SK-N-SH (cell line): ENCODE data around the gene CD40LG. TPM values are rescaled to one million over a fixed set of nuclear protein-coding genes. Genes with fewer than 3 reads are reported as not detected.

Experiments used
- CTCF ChIA-PET: fragments of 300-600, 350-600 bp; formaldehyde crosslinking; extraction: SDS; loops from one replicate; lab custom pipeline; 2021; lab: Yijun Ruan, JAX
- POLR2A ChIA-PET: fragments of 350-600 bp; sonication (Branson Sonifier 250); formaldehyde crosslinking; extraction: SDS; loops from one replicate; lab custom pipeline; 2020; ENCODE audit warnings: antibody characterized with exemption, inconsistent platforms; lab: Yijun Ruan, JAX
- DNase-seq: peaks from one replicate; pipeline ENCODE4 v3.0.0; 2012
- H2AFZ ChIP-seq: fragments of 200-600 bp; sonication (generic); 2 replicates; pipeline ENCODE4 v1.8.1; 2016; ENCODE audit warnings: antibody characterized with exemption, mild to moderate bottlenecking, low read depth
- H3F3A ChIP-seq: fragments of 200-600 bp; sonication (generic); replicated peaks from 2 replicates; pipeline ENCODE3; 2016; ENCODE audit warnings: antibody characterized with exemption, mild to moderate bottlenecking; ENCODE audit not compliant: insufficient read depth
- H3K27ac ChIP-seq, 2 experiments: fragments of 200-500 bp in 1 of 2; fragments of 200-600 bp in 1 of 2; sonication (Bioruptor generic) in 1 of 2; sonication (generic), shearing (Covaris generic) in 1 of 2; 2 replicates each; pipeline versions ENCODE4 v1.5.1 to v1.6.1; 2014 to 2016; ENCODE audit warnings: low read depth in 2 of 2, inconsistent platforms in 1 of 2, low read length in 1 of 2, mild to moderate bottlenecking in 1 of 2, mixed read lengths in 1 of 2
- H3K27me3 ChIP-seq: fragments of 200-600 bp; sonication (generic), shearing (Covaris generic); 2 replicates; pipeline ENCODE4 v1.6.1; 2016; ENCODE audit warnings: mixed run types; ENCODE audit not compliant: insufficient read depth
- H3K36me3 ChIP-seq, 2 experiments: fragments of 200-500 bp in 1 of 2; fragments of 200-600 bp in 1 of 2; sonication (Bioruptor generic) in 1 of 2; sonication (generic) in 1 of 2; replicated peaks in 1 of 2; 2 replicates each; pipeline versions ENCODE3 to v1.5.1; 2014 to 2016; ENCODE audit warnings: low read length in 1 of 2, mild to moderate bottlenecking in 1 of 2; ENCODE audit not compliant: insufficient read depth in 2 of 2, control insufficient read depth in 1 of 2
- H3K4me1 ChIP-seq, 2 experiments: fragments of 200-500 bp in 1 of 2; fragments of 200-600 bp in 1 of 2; sonication (Bioruptor generic) in 1 of 2; sonication (generic), shearing (Covaris generic) in 1 of 2; 2 replicates each; pipeline versions ENCODE4 v1.5.1 to v1.6.1; 2014 to 2016; ENCODE audit warnings: low read depth in 1 of 2, low read length in 1 of 2, mixed run types in 1 of 2; ENCODE audit not compliant: insufficient read depth in 2 of 2, control insufficient read depth in 1 of 2
- H3K4me2 ChIP-seq: fragments of 200-600 bp; sonication (generic), shearing (Covaris generic); 2 replicates; pipeline ENCODE4 v1.6.1; 2017; ENCODE audit warnings: mixed run types
- H3K4me3 ChIP-seq, 2 experiments: fragments of 200-500 bp in 1 of 2; fragments of 200-600 bp in 1 of 2; sonication (Bioruptor generic) in 1 of 2; sonication (generic), shearing (Covaris generic) in 1 of 2; 2 replicates each; pipeline versions ENCODE4 v1.5.1 to v1.8.1; 2014 to 2016; ENCODE audit warnings: low read depth in 2 of 2, inconsistent platforms in 1 of 2, low read length in 1 of 2, mild to moderate bottlenecking in 1 of 2, mixed read lengths in 1 of 2, moderate library complexity in 1 of 2
- H3K79me2 ChIP-seq: fragments of 200-600 bp; sonication (generic); 2 replicates; pipeline ENCODE4 v1.8.1; 2017; ENCODE audit warnings: mild to moderate bottlenecking; ENCODE audit not compliant: insufficient read depth
- H3K9ac ChIP-seq: fragments of 200-600 bp; sonication (generic); 2 replicates; pipeline ENCODE4 v1.6.1; 2017; ENCODE audit warnings: mixed run types
- H3K9me2 ChIP-seq: fragments of 200-600 bp; sonication (generic); 2 replicates; pipeline ENCODE4 v1.6.1; 2017; ENCODE audit warnings: mixed run types
- H3K9me3 ChIP-seq: fragments of 200-600 bp; sonication (generic); 2 replicates; pipeline ENCODE4 v1.6.1; 2017; ENCODE audit warnings: mixed run types, mild to moderate bottlenecking, moderate library complexity
- H4K20me1 ChIP-seq: fragments of 200-600 bp; sonication (generic); 2 replicates; pipeline ENCODE4 v1.6.1; 2017; ENCODE audit warnings: mild to moderate bottlenecking, mixed run types; ENCODE audit not compliant: insufficient read depth
- CHD2 ChIP-seq: fragments of 150-350 bp; IDR thresholded peaks from 2 replicates; pipeline ENCODE4 v1.6.1; 2018; ENCODE audit warnings: low read length; ENCODE audit not compliant: partially characterized antibody
- FOSL2 ChIP-seq: IDR thresholded peaks from 2 replicates; pipeline ENCODE4 v1.4.0; 2012; ENCODE audit warnings: low read depth, mild to moderate bottlenecking, moderate library complexity, borderline replicate concordance
- FOXJ3 ChIP-seq: sonication (generic); formaldehyde crosslinking; IDR thresholded peaks from 2 replicates; pipeline ENCODE4 v1.5.1; 2020; ENCODE audit warnings: mild to moderate bottlenecking, missing genetic modification reagents
- FOXM1 ChIP-seq: IDR thresholded peaks from 2 replicates; pipeline ENCODE4 v1.4.0; 2012; ENCODE audit warnings: low read depth, mild to moderate bottlenecking
- GABPA ChIP-seq: IDR thresholded peaks from 2 replicates; pipeline ENCODE4 v1.4.0; 2012; ENCODE audit warnings: low read depth, mild to moderate bottlenecking
- GATA2 ChIP-seq: sonication (generic); formaldehyde crosslinking; IDR thresholded peaks from 2 replicates; pipeline ENCODE4 v1.5.0; 2020; ENCODE audit warnings: mild to moderate bottlenecking, missing genetic modification reagents
- JUND ChIP-seq: IDR thresholded peaks from 2 replicates; pipeline ENCODE4 v1.4.0; 2012
- NFIC ChIP-seq: IDR thresholded peaks from 2 replicates; pipeline ENCODE4 v1.4.0; 2012; ENCODE audit warnings: borderline replicate concordance
- PBX3 ChIP-seq: IDR thresholded peaks from 2 replicates; pipeline ENCODE4; 2012
- POLR2AphosphoS5 ChIP-seq: IDR thresholded peaks from 2 replicates; pipeline ENCODE4 v1.6.1; 2012; ENCODE audit warnings: low read depth, low read length
- RCOR1 ChIP-seq: fragments of 150-350 bp; IDR thresholded peaks from 2 replicates; pipeline ENCODE4 v1.6.1; 2017; ENCODE audit warnings: antibody characterized with exemption, low read length
- RFX5 ChIP-seq: IDR thresholded peaks from 2 replicates; pipeline ENCODE4 v1.6.1; 2012; ENCODE audit warnings: mild to moderate bottlenecking, improper control_type of control experiment, low read length
- RXRA ChIP-seq: IDR thresholded peaks from 2 replicates; pipeline ENCODE4 v1.4.0; 2012; ENCODE audit warnings: low read depth, mild to moderate bottlenecking, borderline replicate concordance
- SIN3A ChIP-seq: IDR thresholded peaks from 2 replicates; pipeline ENCODE4 v1.6.1; 2012; ENCODE audit warnings: low read depth, mild to moderate bottlenecking, low read length, moderate library complexity, borderline replicate concordance
- TCF12 ChIP-seq: IDR thresholded peaks from 2 replicates; pipeline ENCODE4 v1.4.0; 2012
- TEAD4 ChIP-seq: IDR thresholded peaks from 2 replicates; pipeline ENCODE4 v1.4.0; 2012; ENCODE audit warnings: mild to moderate bottlenecking, borderline replicate concordance; ENCODE audit not compliant: insufficient read depth
- USF2 ChIP-seq: fragments of 150-350 bp; IDR thresholded peaks from 2 replicates; pipeline ENCODE4 v1.6.1; 2017; ENCODE audit warnings: antibody characterized with exemption, low read length, low read depth, borderline replicate concordance
- YY1 ChIP-seq: IDR thresholded peaks from 2 replicates; pipeline ENCODE4 v1.4.0; 2012; ENCODE audit warnings: low read depth, mild to moderate bottlenecking
- WGBS: methylation state at CpG from one replicate; pipeline ENCODE4 v1.1.6; 2017; ENCODE audit warnings: low lambda C conversion rate; 5-methylcytosine and 5-hydroxymethylcytosine counted together
- polyA plus RNA-seq, 3 experiments: library from polyadenylated mRNA; depleted of rRNA; stranded (reverse); fragments of >200 nt; gene quantifications; 2 replicates each; pipeline ENCODE4 v1.2.3, GENCODE V29; 2012
- TF ChIP-seq, protein P1 (sequence below): IDR thresholded peaks from 2 replicates; pipeline ENCODE4 v1.6.1; 2012; ENCODE audit warnings: mild to moderate bottlenecking, low read depth, low read length, moderate library complexity

The CD40LG gene
- polyA plus RNA-seq, 1 of the 3 experiments (the other 2 are of a cell fraction): not detected

DNA sequence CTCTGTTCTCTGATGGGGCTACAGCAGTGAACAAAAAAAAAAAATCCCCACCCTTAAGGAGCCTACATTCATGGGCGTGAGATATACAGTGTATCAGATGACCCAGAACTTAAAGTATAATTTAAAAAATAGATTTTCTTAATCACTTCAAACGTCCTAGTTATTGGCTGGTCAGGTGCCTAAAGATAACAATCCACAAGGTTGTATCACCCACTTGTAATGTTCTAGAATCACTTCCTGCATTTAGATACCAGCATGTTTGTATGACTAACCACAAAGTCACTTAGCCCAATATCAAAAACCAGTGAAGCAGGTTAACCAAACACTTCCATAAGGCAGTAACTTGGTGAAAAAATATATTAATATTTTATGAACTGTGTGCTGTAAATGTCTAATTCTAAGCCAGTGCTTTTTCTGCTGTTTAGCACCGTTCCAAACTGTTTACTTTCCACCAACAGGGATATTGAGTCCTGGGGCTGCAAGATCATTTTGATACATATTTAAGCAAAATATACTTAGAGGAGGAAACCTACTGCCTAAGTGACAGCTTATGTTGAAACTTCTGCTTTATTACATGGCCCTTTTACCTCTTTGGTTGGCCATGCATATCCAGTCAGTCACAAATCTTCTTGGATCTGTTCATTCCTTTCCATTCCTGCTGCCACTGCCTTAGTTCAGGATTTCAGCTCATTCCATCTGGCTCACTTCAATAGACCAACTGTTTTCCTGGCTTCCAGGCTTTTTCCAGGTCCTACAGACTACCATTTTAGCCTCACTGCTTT, 43.3 kb downstream of the CD40LG start:
- no peak for DNase-seq
- H3K79me2 ChIP-seq: no peaks in the 10 kb centered on the region
- no peak overlapping the region for H3K4me2 ChIP-seq
- H3K27me3 ChIP-seq: no peaks in the 10 kb centered on the region; the same call in 1 of the 2 replicates
- POLR2A ChIA-PET: no interaction called here
- TF ChIP-seq RXRA: no peak
- no peak for TF ChIP-seq NFIC
- no peak for TF ChIP-seq CHD2
- TF ChIP-seq PBX3: no peak
- no peak for TF ChIP-seq SIN3A
- no peak for TF ChIP-seq YY1
- no peak for TF ChIP-seq GABPA
- no peak for TF ChIP-seq GATA2 (CRISPR knock-in tag)
- no peak for TF ChIP-seq FOSL2
- TF ChIP-seq POLR2AphosphoS5: no peak
- TF ChIP-seq JUND: no peak
- no peak for TF ChIP-seq FOXJ3
- TF ChIP-seq TEAD4: no peak
- TF ChIP-seq FOXM1: no peak
- TF ChIP-seq TCF12: no peak
- TF ChIP-seq RCOR1: no peak
- TF ChIP-seq, protein P1, sequence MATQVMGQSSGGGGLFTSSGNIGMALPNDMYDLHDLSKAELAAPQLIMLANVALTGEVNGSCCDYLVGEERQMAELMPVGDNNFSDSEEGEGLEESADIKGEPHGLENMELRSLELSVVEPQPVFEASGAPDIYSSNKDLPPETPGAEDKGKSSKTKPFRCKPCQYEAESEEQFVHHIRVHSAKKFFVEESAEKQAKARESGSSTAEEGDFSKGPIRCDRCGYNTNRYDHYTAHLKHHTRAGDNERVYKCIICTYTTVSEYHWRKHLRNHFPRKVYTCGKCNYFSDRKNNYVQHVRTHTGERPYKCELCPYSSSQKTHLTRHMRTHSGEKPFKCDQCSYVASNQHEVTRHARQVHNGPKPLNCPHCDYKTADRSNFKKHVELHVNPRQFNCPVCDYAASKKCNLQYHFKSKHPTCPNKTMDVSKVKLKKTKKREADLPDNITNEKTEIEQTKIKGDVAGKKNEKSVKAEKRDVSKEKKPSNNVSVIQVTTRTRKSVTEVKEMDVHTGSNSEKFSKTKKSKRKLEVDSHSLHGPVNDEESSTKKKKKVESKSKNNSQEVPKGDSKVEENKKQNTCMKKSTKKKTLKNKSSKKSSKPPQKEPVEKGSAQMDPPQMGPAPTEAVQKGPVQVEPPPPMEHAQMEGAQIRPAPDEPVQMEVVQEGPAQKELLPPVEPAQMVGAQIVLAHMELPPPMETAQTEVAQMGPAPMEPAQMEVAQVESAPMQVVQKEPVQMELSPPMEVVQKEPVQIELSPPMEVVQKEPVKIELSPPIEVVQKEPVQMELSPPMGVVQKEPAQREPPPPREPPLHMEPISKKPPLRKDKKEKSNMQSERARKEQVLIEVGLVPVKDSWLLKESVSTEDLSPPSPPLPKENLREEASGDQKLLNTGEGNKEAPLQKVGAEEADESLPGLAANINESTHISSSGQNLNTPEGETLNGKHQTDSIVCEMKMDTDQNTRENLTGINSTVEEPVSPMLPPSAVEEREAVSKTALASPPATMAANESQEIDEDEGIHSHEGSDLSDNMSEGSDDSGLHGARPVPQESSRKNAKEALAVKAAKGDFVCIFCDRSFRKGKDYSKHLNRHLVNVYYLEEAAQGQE: no peak
- TF ChIP-seq RFX5: no peak
- no peak for TF ChIP-seq USF2
- H3K9ac ChIP-seq: no peak overlapping the region
- H3K9me3 ChIP-seq: no peaks in the 10 kb centered on the region
- H2AFZ ChIP-seq: no peak overlapping the region
- no peaks in the 10 kb centered on the region; a peak in 1 of 4 replicates for H3K4me1 ChIP-seq
- 31% methylated on average over 3 of the region's 3 CpGs for WGBS
- H3K36me3 ChIP-seq: no peaks in the 10 kb centered on the region
- H3F3A ChIP-seq: no peaks in the 10 kb centered on the region
- H4K20me1 ChIP-seq: no peaks in the 10 kb centered on the region
- no peaks in the 10 kb centered on the region for H3K9me2 ChIP-seq
- no peak overlapping the region for H3K4me3 ChIP-seq
- CTCF ChIA-PET: no interaction called here
- H3K27ac ChIP-seq: no peak overlapping the region
